ENCODE results near the gene MRGPRD.

Gene MRGPRD

DNA sequence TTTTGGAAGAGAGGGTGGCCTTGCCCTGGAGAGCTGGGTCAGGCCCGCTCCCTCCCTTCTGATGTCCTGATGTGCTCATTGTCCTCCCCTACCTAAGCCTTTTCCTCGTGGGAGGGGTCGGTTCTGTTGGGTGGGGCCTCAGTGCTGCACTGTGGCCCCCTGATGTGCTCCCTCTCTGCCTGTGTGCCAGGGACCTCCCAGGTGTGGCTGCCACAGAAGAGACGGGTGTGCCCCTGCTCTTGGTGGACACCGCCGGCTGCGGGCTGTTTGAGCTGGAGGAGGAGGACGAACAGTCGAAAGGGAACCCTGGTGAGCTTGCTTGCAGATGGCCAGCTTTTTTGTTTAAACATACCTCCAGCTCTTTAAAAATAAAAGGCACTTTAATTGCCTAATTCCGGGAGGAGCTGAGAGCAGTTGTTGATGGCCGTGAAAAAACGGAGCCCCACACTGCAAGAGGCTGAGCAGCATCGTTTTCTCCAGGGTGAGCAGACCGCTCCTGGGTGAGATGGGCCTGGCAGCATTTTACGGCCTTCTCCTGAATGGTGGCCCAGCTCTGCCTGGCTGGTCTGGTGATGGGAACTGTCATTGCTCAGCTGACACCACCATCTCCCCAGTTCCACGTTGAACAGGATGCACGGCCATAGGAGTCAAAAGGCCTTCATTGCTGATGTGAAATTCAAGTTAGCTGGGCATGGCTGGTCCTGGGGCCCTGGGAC, 47.0 kb downstream of the MRGPRD start:
- H3K4me3 ChIP-seq (ENCODE audit: low read depth, low read length), result no peak overlapping the region
- no peak for DNase-seq (ENCODE audit: low read depth)
- TF ChIP-seq, protein P1, sequence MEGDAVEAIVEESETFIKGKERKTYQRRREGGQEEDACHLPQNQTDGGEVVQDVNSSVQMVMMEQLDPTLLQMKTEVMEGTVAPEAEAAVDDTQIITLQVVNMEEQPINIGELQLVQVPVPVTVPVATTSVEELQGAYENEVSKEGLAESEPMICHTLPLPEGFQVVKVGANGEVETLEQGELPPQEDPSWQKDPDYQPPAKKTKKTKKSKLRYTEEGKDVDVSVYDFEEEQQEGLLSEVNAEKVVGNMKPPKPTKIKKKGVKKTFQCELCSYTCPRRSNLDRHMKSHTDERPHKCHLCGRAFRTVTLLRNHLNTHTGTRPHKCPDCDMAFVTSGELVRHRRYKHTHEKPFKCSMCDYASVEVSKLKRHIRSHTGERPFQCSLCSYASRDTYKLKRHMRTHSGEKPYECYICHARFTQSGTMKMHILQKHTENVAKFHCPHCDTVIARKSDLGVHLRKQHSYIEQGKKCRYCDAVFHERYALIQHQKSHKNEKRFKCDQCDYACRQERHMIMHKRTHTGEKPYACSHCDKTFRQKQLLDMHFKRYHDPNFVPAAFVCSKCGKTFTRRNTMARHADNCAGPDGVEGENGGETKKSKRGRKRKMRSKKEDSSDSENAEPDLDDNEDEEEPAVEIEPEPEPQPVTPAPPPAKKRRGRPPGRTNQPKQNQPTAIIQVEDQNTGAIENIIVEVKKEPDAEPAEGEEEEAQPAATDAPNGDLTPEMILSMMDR (conservative IDR thresholded peaks at IDR 0.05; ENCODE audit: low read depth, low read length), result no peak

DNA sequence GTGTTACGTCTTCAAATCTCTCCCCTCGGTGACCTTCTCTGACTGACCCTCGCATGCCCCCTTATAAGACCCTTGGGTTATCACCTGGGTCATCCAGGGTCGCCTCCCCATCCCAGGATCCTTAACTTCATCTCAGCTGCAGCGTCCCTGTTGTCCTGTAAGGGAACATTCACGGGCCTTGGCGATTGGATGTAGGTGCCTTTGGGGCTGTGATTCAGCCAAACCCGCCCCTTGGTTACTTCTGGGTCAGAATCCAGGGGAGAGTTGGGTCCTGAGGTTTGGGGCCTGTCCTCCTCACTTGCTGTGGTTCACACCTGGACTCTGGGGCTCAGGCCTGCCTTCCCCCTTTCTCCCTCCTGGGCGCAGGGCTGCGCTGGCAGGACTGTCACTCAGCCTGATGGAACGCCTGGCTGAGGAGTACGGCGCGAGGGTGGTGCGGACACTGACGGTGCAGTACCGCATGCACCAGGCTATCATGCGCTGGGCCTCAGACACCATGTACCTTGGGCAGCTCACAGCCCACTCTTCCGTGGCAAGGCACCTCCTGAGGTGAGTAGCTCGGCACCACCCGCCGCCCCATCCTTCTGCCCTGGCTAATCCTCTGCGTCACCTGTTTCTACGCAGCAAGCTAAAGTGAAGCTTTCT, 47.7 kb downstream of the MRGPRD start:
- H3K4me3 ChIP-seq (ENCODE audit: low read depth, low read length), result no peak overlapping the region
- DNase-seq (ENCODE audit: low read depth), result no peak
- TF ChIP-seq, protein P1 (conservative IDR thresholded peaks at IDR 0.05; ENCODE audit: low read depth, low read length), result no peak

DNA sequence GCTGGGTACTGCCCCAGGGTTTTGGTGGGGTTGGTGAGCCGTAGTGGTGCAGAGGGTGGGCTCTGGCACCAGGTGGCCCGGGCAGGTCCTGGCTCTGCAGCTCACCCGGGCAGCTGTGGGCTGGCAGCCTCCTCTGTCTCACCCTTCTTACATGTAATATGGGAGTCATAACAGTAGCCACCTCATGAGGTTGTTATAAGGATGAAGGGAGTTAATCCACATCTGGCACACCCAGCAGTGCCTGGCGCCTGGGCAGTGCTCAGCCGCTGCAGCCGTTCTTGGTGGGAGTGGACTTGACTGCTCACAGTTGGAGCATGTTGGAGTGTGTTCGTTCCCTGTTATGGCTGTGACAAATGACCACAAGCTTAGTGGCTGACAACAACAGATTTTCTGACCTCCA, 48.4 kb downstream of the MRGPRD start:
- DNase-seq (ENCODE audit: low read depth), result no peak
- H3K4me3 ChIP-seq (ENCODE audit: low read depth, low read length), result no peak overlapping the region
- TF ChIP-seq, protein P1 (conservative IDR thresholded peaks at IDR 0.05; ENCODE audit: low read depth, low read length), result no peak

DNA sequence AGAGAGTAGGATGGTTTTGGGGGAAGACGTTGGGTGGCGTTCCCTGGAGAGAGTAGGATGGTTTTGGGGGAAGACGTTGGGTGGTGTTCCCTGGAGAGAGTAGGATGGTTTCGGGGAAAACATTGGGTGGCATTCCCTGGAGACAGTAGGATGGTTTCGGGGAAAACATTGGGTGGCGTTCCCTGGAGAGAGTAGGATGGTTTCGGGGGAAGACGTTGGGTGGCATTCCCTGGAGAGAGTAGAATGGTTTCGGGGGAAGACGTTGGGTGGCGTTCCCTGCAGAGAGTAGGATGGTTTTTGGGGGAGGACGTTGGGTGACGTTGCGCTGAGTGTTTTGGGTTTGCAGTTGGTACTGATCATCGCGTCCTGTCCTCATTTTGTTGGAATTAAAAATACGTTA, 48.9 kb downstream of the MRGPRD start:
- TF ChIP-seq, protein P1 (conservative IDR thresholded peaks at IDR 0.05; ENCODE audit: low read depth, low read length), result no peak
- H3K4me3 ChIP-seq (ENCODE audit: low read depth, low read length), result no peak overlapping the region
- DNase-seq (ENCODE audit: low read depth), result no peak

DNA sequence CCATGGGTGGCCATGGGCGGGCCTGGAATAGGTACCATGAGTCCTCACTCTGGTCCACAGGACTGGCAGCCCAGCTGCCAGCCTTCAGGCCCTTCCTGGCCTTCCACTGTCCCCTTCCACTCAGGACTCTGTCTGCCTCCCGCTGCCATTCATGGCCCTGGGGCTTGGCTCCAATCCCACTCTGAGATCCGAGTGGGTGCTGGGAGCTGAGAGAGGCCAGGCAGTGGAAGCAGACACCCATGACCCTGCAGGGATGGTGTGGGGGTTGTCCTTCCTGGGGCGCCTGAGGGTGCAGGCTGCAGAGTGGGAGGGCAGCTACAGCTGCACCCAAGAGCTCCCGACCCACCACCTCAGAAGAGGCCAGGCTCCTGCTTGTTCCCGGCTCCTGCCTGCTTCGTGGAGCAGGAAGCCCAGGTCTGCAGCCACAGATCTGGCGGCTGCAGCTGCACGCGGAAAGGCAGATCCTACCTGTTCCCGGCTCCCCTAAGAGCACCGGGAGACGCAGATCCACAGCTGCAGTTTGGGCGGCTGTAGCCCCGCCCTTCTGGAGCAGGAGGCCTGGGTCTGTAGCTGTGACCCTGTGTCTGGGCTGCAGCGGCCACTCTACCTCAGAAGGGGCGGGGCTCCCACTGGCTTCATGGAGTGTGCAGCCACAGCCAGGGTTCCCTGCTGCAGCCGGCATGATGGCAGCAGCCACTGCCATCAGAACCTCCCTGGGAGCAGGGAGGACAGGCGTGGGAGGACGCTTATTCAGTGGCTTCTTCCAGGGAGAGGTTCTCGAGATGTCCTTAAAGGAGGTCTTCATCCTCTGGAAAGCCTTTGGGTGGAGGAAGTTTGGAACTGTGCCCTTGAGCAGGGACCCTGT, 49.6 kb downstream of the MRGPRD start:
- H3K4me3 ChIP-seq (ENCODE audit: low read depth, low read length), result no peak overlapping the region
- TF ChIP-seq, protein P1 (conservative IDR thresholded peaks at IDR 0.05; ENCODE audit: low read depth, low read length), result no peak
- no peak for DNase-seq (ENCODE audit: low read depth)

Data from choroid plexus epithelial cell (primary cell).